Kidney capillary endothelial cell (primary cell): ENCODE measurements around the gene SLC25A3.
"Not testable (repeated sequence)": the region's sequence is repeated elsewhere in the genome, so short reads cannot be mapped to it uniquely, and the experiment has no call there.

Experiments used
- DNase-seq: peaks from one replicate; pipeline ENCODE4 v3.0.0-alpha.2; 2018; ENCODE audit warnings: low spot score

The SLC25A3 gene

GRCh38 chr12:98593351-98594049 is at the start of gene SLC25A3:
Gene SLC25A3, plus strand, starts transcription at chr12:98593686. Its CDS starts 293 bp downstream, at chr12:98593979.
- peak; percentile 95 for DNase-seq

GRCh38 chr12:98543701-98544100 is 49.8 kb upstream of the SLC25A3 start:
- DNase-seq, result no peak

GRCh38 chr12:98544751-98545150 is 48.7 kb upstream of the SLC25A3 start:
- no peak for DNase-seq

- DNase-seq, result no peak
Measured at GRCh38 chr12:98549371-98550110, 43.9 kb upstream of the SLC25A3 start.

- DNase-seq, result no peak
Measured at GRCh38 chr12:98551787-98552186, 41.7 kb upstream of the SLC25A3 start.

- not testable (repeated sequence) for DNase-seq
Measured at GRCh38 chr12:98558097-98558496, 35.4 kb upstream of the SLC25A3 start.

- no peak for DNase-seq
Measured at GRCh38 chr12:98559666-98560065, 33.8 kb upstream of the SLC25A3 start.

- DNase-seq, result no peak
Measured at GRCh38 chr12:98561846-98562245, 31.6 kb upstream of the SLC25A3 start.

- no peak for DNase-seq
Measured at GRCh38 chr12:98572010-98572409, 21.5 kb upstream of the SLC25A3 start.

GRCh38 chr12:98574110-98574509 is 19.4 kb upstream of the SLC25A3 start:
- DNase-seq, result no peak

- no peak for DNase-seq
Measured at GRCh38 chr12:98575013-98575412, 18.5 kb upstream of the SLC25A3 start.

- DNase-seq, result not testable (repeated sequence)
Measured at GRCh38 chr12:98576795-98577194, 16.7 kb upstream of the SLC25A3 start.

- DNase-seq, result no peak
Measured at GRCh38 chr12:98578392-98578791, 15.1 kb upstream of the SLC25A3 start.

GRCh38 chr12:98578821-98579220 is 14.7 kb upstream of the SLC25A3 start:
- DNase-seq, result no peak

- no peak for DNase-seq
Measured at GRCh38 chr12:98579347-98579746, 14.1 kb upstream of the SLC25A3 start.

GRCh38 chr12:98579835-98580234 is 13.7 kb upstream of the SLC25A3 start:
- DNase-seq, result no peak

- DNase-seq, result no peak
Measured at GRCh38 chr12:98580695-98581094, 12.8 kb upstream of the SLC25A3 start.

GRCh38 chr12:98581101-98581500 is 12.4 kb upstream of the SLC25A3 start:
- DNase-seq, result no peak

- no peak for DNase-seq
Measured at GRCh38 chr12:98582093-98582492, 11.4 kb upstream of the SLC25A3 start.

- no peak for DNase-seq
Measured at GRCh38 chr12:98587084-98587483, 6.4 kb upstream of the SLC25A3 start.

GRCh38 chr12:98591209-98591608 is 2.3 kb upstream of the SLC25A3 start:
- DNase-seq, result no peak

- no peak for DNase-seq
Measured at GRCh38 chr12:98592825-98593322, 612 bp upstream of the SLC25A3 start.
